UCSD-AML1 (cell line): ENCODE results near the gene ENO4.

Experiments
- DNase-seq: peaks from one replicate; lab custom pipeline; 2025; ENCODE audit not compliant: unreplicated experiment; lab: John Stamatoyannopoulos, UW

The ENO4 gene

GRCh38 chr10:116866066-116866465 is 16.8 kb downstream of the ENO4 start:
- DNase-seq: no peak

- DNase-seq: no peak
Measured at GRCh38 chr10:116866987-116867595, 17.8 kb downstream of the ENO4 start.

GRCh38 chr10:116868198-116868676 is 18.9 kb downstream of the ENO4 start:
- DNase-seq: no peak

GRCh38 chr10:116868722-116869121 is 19.4 kb downstream of the ENO4 start:
- DNase-seq: no peak

- DNase-seq: no peak
Measured at GRCh38 chr10:116870949-116871348, 21.6 kb downstream of the ENO4 start.

GRCh38 chr10:116873134-116873533 is 23.8 kb downstream of the ENO4 start:
- DNase-seq: no peak

GRCh38 chr10:116875897-116876296 is 26.6 kb downstream of the ENO4 start:
- DNase-seq: no peak

GRCh38 chr10:116877391-116877790 is 28.1 kb downstream of the ENO4 start:
- no peak for DNase-seq

- no peak for DNase-seq
Measured at GRCh38 chr10:116878123-116878522, 28.8 kb downstream of the ENO4 start.

GRCh38 chr10:116879817-116880216 is 30.5 kb downstream of the ENO4 start:
- no peak for DNase-seq

- no peak for DNase-seq
Measured at GRCh38 chr10:116880716-116881482, 31.6 kb downstream of the ENO4 start.

- no peak for DNase-seq
Measured at GRCh38 chr10:116882639-116883038, 33.3 kb downstream of the ENO4 start.

- no peak for DNase-seq
Measured at GRCh38 chr10:116886772-116887171, 37.5 kb downstream of the ENO4 start.

GRCh38 chr10:116888380-116889055 is 39.2 kb downstream of the ENO4 start:
- no peak for DNase-seq

GRCh38 chr10:116889066-116889465 is 39.8 kb downstream of the ENO4 start:
- DNase-seq: no peak

GRCh38 chr10:116891208-116891607 is 41.9 kb downstream of the ENO4 start:
- DNase-seq: no peak

GRCh38 chr10:116892907-116893685 is 43.8 kb downstream of the ENO4 start:
- no peak for DNase-seq

GRCh38 chr10:116893686-116894037 is 44.4 kb downstream of the ENO4 start:
- no peak for DNase-seq

- DNase-seq: no peak
Measured at GRCh38 chr10:116899626-116900025, 50.3 kb downstream of the ENO4 start.

GRCh38 chr10:116905845-116906210 is 56.5 kb downstream of the ENO4 start:
- DNase-seq: no peak

- no peak for DNase-seq
Measured at GRCh38 chr10:116907245-116907987, 58.1 kb downstream of the ENO4 start.
